ENCODE data around the gene LEF1. TPM values are rescaled to one million over a fixed set of nuclear protein-coding genes. Genes with fewer than 3 reads are reported as not detected.

Gene LEF1
- total RNA-seq, 1 experiment from 2014 or later, result 0.54 TPM

DNA sequence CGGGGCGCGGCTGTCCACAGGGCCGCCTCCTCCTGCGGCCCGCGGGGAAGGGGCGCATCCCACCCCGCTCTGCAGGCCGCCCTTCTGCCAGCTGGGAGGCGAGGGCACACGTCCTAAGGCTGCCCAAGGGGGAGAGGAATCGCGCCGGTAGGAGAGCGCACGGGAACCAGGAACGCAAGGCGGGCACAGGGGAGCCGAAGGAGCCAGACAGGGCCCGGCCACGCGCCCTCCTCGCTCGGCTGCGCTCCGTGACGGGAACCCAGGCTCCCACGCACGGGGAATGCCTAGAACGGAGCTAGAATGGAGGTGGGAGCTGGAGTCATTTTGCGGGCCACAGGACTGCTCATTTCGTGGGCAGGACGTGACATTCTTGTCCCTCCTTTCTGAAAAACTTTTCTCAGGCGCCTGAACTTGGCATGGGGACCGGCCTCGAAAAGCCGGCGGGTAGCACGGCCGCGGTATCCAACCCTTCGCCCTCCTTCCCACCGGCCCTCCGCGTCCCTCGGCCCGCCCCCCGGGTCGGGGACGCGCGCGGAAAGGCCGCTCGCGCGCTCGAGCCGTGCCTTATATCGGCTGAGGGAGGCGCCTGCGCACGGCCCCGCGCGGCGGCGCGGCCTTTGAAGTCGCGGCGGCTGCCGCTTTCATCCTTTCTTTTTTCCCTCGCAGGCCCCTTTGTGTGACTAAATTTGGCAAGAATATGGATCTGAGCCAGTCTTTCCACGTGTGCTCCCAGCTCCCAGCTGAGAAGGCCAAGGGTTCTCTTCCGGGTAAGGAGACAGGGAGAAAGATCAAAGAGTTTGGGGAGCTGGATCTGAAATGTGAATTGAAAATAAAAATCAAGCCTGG, 4.2 kb upstream of the LEF1 start:
- ATAC-seq, result peak; percentile 75
- ChIA-PET CTCF (no interaction called here), POLR2A (no interaction called here)
- TF ChIP-seq TCF7L2 (IDR thresholded peaks at IDR 0.05; ENCODE audit: low read depth, low read length), result peak; percentile 100
- TF ChIP-seq, protein P1, sequence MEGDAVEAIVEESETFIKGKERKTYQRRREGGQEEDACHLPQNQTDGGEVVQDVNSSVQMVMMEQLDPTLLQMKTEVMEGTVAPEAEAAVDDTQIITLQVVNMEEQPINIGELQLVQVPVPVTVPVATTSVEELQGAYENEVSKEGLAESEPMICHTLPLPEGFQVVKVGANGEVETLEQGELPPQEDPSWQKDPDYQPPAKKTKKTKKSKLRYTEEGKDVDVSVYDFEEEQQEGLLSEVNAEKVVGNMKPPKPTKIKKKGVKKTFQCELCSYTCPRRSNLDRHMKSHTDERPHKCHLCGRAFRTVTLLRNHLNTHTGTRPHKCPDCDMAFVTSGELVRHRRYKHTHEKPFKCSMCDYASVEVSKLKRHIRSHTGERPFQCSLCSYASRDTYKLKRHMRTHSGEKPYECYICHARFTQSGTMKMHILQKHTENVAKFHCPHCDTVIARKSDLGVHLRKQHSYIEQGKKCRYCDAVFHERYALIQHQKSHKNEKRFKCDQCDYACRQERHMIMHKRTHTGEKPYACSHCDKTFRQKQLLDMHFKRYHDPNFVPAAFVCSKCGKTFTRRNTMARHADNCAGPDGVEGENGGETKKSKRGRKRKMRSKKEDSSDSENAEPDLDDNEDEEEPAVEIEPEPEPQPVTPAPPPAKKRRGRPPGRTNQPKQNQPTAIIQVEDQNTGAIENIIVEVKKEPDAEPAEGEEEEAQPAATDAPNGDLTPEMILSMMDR (IDR thresholded peaks at IDR 0.05), result no peak
- BruUV-seq (replicated peaks), result no TSS peak
- in situ Hi-C loops (cut with HindIII; ENCODE audit: low pct_unique_long_range_greater_than_20kb, low sequenced_read_pairs), result no loop called here
- H3K27me3 ChIP-seq (ENCODE audit: control insufficient read depth, insufficient read depth, low read length), result peaks cover 29% of the 10 kb centered on the region
- H3K9me3 ChIP-seq (ENCODE audit: control insufficient read depth, insufficient read depth, low read depth, low read length), result no peaks in the 10 kb centered on the region
- H3K27ac ChIP-seq (ENCODE audit: low read length), result no peak overlapping the region
- no peaks in the 10 kb centered on the region for H3K36me3 ChIP-seq (ENCODE audit: control insufficient read depth, insufficient read depth, low read length)
- no peaks in the 10 kb centered on the region for H3K4me1 ChIP-seq (ENCODE audit: control insufficient read depth, insufficient read depth, low read length)
- intact Hi-C loops (cut with micrococcal nuclease; ENCODE audit: unreplicated experiment), result no loop called here
- H3K4me3 ChIP-seq (ENCODE audit: low read depth in 2 of 2, low read length in 2 of 2), result peak overlapping the region; percentile 26 to 51
- DNase-seq (ENCODE audit: low read depth, low spot score), result no peak

- no peak for DNase-seq (ENCODE audit: low read depth, low spot score)
- no peaks in the 10 kb centered on the region for H3K4me1 ChIP-seq (ENCODE audit: control insufficient read depth, insufficient read depth, low read length)
- H3K27ac ChIP-seq (ENCODE audit: low read length), result no peak overlapping the region
- ATAC-seq, result peak; percentile 41; the same call in 1 of the 2 replicates
- TF ChIP-seq TCF7L2 (IDR thresholded peaks at IDR 0.05; ENCODE audit: low read depth, low read length), result no peak
- TF ChIP-seq, protein P1 (IDR thresholded peaks at IDR 0.05), result peak; percentile 18; the same call in 1 of the 2 replicates
- H3K27me3 ChIP-seq (ENCODE audit: control insufficient read depth, insufficient read depth, low read length), result peaks cover 29% of the 10 kb centered on the region
- POLR2A ChIA-PET, result no interaction called here
- in situ Hi-C loops (cut with HindIII; ENCODE audit: low pct_unique_long_range_greater_than_20kb, low sequenced_read_pairs) (no loop called here), intact Hi-C loops (cut with micrococcal nuclease; ENCODE audit: unreplicated experiment) (no loop called here)
- H3K36me3 ChIP-seq (ENCODE audit: control insufficient read depth, insufficient read depth, low read length), result no peaks in the 10 kb centered on the region
- peak overlapping the region; percentile 26 to 51; a peak in 3 of 4 replicates for H3K4me3 ChIP-seq (ENCODE audit: low read depth in 2 of 2, low read length in 2 of 2)
- BruUV-seq (replicated peaks), result no TSS peak
- no peaks in the 10 kb centered on the region for H3K9me3 ChIP-seq (ENCODE audit: control insufficient read depth, insufficient read depth, low read depth, low read length)
- CTCF ChIA-PET, result no interaction called here
Measured at GRCh38 chr4:108172231-108172752, 3.6 kb upstream of the LEF1 start.

GRCh38 chr4:108171339-108172230, 2.9 kb upstream of the LEF1 start:
- CTCF ChIA-PET, result no interaction called here
- POLR2A ChIA-PET, result no interaction called here
- no peak overlapping the region for H3K4me3 ChIP-seq (ENCODE audit: low read depth in 2 of 2, low read length in 2 of 2)
- in situ Hi-C loops (cut with HindIII; ENCODE audit: low pct_unique_long_range_greater_than_20kb, low sequenced_read_pairs), result no loop called here
- TF ChIP-seq SIN3A (IDR thresholded peaks at IDR 0.05; ENCODE audit: borderline replicate concordance, insufficient read depth, low read depth, low read length) (no peak), POLR2AphosphoS5 (IDR thresholded peaks at IDR 0.05; ENCODE audit: low read depth, low read length) (no peak), TCF7L2 (IDR thresholded peaks at IDR 0.05; ENCODE audit: low read depth, low read length) (no peak)
- TF ChIP-seq, protein P1 (IDR thresholded peaks at IDR 0.05), result no peak
- TF ChIP-seq, protein P2, sequence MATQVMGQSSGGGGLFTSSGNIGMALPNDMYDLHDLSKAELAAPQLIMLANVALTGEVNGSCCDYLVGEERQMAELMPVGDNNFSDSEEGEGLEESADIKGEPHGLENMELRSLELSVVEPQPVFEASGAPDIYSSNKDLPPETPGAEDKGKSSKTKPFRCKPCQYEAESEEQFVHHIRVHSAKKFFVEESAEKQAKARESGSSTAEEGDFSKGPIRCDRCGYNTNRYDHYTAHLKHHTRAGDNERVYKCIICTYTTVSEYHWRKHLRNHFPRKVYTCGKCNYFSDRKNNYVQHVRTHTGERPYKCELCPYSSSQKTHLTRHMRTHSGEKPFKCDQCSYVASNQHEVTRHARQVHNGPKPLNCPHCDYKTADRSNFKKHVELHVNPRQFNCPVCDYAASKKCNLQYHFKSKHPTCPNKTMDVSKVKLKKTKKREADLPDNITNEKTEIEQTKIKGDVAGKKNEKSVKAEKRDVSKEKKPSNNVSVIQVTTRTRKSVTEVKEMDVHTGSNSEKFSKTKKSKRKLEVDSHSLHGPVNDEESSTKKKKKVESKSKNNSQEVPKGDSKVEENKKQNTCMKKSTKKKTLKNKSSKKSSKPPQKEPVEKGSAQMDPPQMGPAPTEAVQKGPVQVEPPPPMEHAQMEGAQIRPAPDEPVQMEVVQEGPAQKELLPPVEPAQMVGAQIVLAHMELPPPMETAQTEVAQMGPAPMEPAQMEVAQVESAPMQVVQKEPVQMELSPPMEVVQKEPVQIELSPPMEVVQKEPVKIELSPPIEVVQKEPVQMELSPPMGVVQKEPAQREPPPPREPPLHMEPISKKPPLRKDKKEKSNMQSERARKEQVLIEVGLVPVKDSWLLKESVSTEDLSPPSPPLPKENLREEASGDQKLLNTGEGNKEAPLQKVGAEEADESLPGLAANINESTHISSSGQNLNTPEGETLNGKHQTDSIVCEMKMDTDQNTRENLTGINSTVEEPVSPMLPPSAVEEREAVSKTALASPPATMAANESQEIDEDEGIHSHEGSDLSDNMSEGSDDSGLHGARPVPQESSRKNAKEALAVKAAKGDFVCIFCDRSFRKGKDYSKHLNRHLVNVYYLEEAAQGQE (IDR thresholded peaks at IDR 0.05; ENCODE audit: insufficient read depth in 1 of 2, low read depth in 2 of 2, low read length in 1 of 2), result no peak
- intact Hi-C loops (cut with micrococcal nuclease; ENCODE audit: unreplicated experiment), result no loop called here
- BruUV-seq (replicated peaks), result no TSS peak
- H3K4me1 ChIP-seq (ENCODE audit: control insufficient read depth, insufficient read depth, low read length), result no peaks in the 10 kb centered on the region
- H3K36me3 ChIP-seq (ENCODE audit: control insufficient read depth, insufficient read depth, low read length), result no peaks in the 10 kb centered on the region
- no peak overlapping the region for H3K27ac ChIP-seq (ENCODE audit: low read length)
- no peak for DNase-seq (ENCODE audit: low read depth, low spot score)
- no peaks in the 10 kb centered on the region for H3K9me3 ChIP-seq (ENCODE audit: control insufficient read depth, insufficient read depth, low read depth, low read length)
- H3K27me3 ChIP-seq (ENCODE audit: control insufficient read depth, insufficient read depth, low read length), result peaks cover 30% of the 10 kb centered on the region
- ATAC-seq, result no peak
